Stimulated activated CD8-positive, alpha-beta memory T cell treated with anti-CD3 and anti-CD28 coated beads, Interleukin-12 subunit alpha, Interleukin-12 subunit beta, amount 100 ng/mL, for 24 hours (primary cell): ENCODE results near the gene TMEM72.

Source experiments
- DNase-seq: peaks from one replicate; pipeline ENCODE4 v3.0.0-alpha.2; 2020; ENCODE audit errors: extremely low read depth

Gene TMEM72

GRCh38 chr10:44890696-44891563 lies 20.2 kb upstream of the TMEM72 start:
- DNase-seq, result no peak

GRCh38 chr10:44891721-44892120 lies 19.4 kb upstream of the TMEM72 start:
- DNase-seq, result no peak

GRCh38 chr10:44893604-44894468 lies 17.3 kb upstream of the TMEM72 start:
- no peak for DNase-seq

GRCh38 chr10:44894691-44895090 lies 16.4 kb upstream of the TMEM72 start:
- no peak for DNase-seq

DNA sequence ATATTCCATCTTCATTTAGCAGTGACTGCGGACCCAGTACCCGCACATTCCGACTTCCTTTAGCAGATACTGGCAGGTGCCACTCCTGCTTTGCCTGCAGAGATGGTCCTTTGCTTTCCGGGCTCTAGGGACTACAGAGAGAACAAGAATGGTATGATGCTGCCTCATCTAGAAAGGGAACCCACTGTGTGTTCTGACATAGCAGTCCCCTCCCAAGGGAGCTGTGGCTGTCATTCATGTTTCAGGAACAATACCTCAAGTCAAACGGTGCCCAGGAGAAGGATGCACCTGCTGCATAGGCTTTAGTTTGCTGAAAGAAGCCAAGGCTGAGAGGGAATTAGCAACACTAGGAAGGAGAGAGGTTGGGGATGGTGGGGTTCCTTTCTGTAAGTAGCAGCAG lies 15.9 kb upstream of the TMEM72 start:
- DNase-seq, result no peak

GRCh38 chr10:44897049-44897448 lies 14.1 kb upstream of the TMEM72 start:
- no peak for DNase-seq

- DNase-seq, result no peak
Observed at GRCh38 chr10:44898665-44899064, 12.5 kb upstream of the TMEM72 start.

- DNase-seq, result no peak
Observed at GRCh38 chr10:44899450-44900080, 11.6 kb upstream of the TMEM72 start.

GRCh38 chr10:44902941-44903545 lies 8.1 kb upstream of the TMEM72 start:
- no peak for DNase-seq

- no peak for DNase-seq
Observed at GRCh38 chr10:44906486-44906885, 4.7 kb upstream of the TMEM72 start.

GRCh38 chr10:44907556-44907955 lies 3.6 kb upstream of the TMEM72 start:
- DNase-seq, result no peak

- DNase-seq, result no peak
Observed at GRCh38 chr10:44908066-44908749, 2.9 kb upstream of the TMEM72 start.

DNA sequence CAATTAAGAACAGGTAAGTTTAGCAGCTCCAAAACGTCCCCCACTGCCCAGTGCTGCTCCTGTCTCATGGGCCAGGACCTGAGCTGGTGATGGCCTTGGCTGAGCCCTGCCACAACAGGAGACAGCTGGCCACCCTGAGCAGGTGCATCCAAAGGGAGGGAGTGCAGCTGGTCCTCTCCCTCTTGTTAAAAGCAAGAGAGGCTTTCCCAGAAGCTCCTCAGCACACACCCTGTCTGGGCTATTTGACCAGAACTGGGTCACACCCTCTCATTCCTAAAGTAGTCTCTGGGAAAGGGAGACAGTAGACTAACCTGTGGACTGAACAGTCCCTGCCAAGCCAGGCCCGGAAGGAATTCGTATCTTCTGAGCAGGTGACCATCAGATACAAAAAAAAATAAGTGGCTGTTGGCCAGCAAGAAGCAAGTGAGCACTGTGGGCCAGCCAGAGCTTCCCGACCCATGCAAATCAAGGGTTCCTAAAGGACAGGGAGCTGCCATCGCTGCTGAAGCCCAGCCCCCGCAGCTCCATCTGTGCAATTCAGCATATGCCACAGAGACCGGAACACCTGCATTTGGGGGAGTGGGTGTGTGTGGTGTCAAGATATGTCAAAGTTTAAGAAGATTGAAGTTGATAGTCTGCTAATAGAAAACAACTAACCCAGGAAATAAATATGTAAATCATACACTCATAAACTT lies 2.1 kb upstream of the TMEM72 start:
- DNase-seq, result no peak

- DNase-seq, result no peak
Observed at GRCh38 chr10:44909910-44910309, 1.2 kb upstream of the TMEM72 start.

DNA sequence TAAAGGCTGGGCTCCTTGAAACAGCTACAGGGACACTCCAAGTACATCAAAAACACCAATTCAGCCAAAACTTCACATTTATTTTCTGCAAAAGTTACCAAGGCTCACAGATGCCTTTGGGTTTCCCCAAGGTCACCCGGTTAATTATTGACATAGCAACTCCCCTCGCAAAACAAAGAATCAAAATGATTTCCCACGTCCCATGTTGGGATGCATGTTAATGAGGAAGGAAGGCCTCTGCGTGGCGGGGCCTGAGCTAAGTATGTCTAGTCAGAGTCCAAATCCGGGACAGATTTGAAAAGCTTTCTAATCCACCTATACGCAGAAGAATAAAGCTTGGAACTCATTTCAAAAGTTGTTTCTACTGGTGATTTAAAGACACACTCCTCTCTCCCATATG lies 535 bp upstream of the TMEM72 start:
- no peak for DNase-seq

- DNase-seq, result no peak
Observed at GRCh38 chr10:44911951-44912350, 814 bp downstream of the TMEM72 start.

DNA sequence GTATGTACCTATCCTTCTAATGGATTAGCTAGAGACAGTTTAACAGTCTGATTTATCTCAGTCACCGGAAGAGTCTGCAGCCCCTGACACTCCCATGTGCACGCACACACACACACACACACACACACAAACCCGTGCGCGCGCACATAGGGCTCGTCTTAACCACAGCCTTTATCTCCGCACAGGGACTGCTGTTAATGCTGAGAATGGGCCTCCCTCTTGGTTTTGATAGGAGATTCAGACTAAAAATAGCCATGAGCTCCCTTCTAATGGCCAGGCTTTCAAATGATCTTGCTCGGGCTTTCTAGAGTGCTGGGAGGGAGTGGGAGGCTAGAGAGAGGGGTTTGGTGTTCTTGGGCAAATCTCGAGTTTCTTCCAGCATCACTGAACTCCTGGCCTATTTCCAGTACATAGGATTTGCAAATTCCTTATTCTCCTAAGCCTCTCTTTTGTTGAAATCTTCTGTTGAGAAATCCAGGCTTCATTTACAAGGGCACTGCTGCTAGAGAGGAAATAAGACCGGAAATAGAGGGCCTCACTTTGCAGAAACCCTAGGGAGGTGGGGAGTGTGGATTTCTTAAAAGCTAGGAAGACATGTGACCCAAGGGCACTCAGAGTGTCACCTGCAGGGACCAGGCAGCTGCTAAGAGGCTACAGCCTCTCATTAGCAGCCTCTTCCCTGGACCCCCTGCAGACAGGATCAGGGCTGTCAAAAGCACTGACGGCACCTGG lies 2.4 kb downstream of the TMEM72 start:
- DNase-seq, result no peak

GRCh38 chr10:44914891-44915290 lies 3.8 kb downstream of the TMEM72 start:
- no peak for DNase-seq

DNA sequence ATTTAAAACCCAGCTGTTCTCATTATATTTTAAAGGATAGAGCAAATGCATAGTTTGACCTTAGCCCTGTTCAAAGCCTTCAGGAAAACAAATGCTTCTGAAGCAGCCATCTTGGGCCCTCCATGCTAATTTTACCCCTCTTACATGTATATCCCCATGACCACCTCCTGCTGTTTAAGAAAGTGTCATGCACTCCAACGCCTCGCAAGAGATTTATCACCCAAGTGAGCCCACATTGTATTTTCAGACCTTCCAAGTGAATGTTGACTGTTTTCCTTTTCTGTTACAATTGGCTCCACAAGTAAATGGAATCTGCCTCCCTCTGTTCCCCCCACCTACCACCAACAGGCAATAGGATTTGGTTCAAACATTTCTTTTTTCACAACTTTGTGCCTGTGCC lies 5.3 kb downstream of the TMEM72 start:
- no peak for DNase-seq

DNA sequence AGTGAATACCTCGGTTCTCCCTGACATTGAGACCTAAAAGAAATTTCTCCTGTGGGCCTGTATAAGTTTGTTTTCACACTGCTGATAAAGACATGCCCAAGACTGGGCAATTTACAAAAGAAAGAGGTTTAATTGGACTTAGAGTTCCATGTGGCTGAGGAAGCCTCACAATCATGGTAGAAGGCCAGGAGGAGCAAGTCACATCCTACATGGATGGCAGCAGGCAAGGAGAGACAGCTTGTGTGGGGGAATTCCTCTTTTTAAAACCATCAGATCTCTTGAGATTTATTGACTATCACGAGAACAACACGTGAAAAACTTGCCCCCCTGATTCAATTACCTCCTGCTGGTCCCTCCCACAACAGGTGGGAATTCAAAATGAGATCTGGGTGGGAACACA lies 6.7 kb downstream of the TMEM72 start:
- no peak for DNase-seq
